ENCODE data around the gene PEAK1.

Gene PEAK1

DNA sequence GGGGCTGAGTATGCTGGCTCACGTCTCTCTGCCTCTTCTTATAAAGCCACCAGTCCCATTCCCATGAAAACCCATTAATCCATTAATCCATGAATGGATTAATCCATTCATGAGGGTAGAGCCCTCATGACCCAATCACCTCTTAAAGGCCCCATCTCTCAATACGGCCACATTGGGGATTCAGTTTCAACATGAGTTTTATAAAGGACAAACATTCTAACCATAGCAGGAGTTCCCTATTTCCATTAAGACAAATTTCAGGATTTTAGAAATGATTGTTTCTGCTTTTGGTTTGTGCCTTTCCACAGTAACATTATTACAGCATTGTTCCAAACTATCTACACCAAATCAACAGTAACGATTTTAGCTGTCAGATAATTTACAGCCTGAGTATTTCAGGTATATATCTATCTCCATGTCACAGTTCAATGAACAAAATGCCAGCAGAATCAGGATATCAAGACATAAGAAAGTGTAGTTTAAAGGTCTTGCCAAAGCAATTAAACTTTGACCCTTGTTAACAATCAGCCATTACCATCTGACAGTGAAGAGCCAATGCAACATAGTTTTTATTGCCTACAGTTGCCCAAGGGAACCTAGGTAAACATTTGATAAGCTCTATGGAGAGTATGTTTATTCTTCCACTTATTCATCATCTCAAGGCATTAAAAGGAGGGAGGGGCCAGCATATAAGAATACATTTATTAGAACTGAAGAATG is 352.8 kb downstream of the PEAK1 start:
- Histone ChIP-seq H3K36me3 (ENCODE audit: control insufficient read depth in 1 of 2, insufficient read depth in 2 of 2, low read depth in 1 of 2, low read length in 2 of 2) (peaks cover 0 to 9% of the 10 kb centered on the region in 2 experiments), H4K91ac (ENCODE audit: low read length) (no peak overlapping the region), H3K18ac (ENCODE audit: low read depth in 1 of 2, low read length in 2 of 2) (peak overlapping the region in 1 of 2 experiments; percentile 43), H3K23ac (ENCODE audit: low read length in 2 of 2) (no peak overlapping the region), H4K8ac (ENCODE audit: low read length) (no peak overlapping the region), H2AK5ac (ENCODE audit: low read length, severe bottlenecking) (no peak overlapping the region), H3K9me3 (ENCODE audit: control insufficient read depth, low read length) (no peaks in the 10 kb centered on the region), H3K9ac (ENCODE audit: low read length) (no peak overlapping the region), H2BK12ac (ENCODE audit: low read length in 2 of 2) (no peak overlapping the region), H3K27me3 (ENCODE audit: control insufficient read depth in 1 of 2, insufficient read depth in 1 of 2, low read length in 2 of 2) (no peaks in the 10 kb centered on the region), H3K4me2 (ENCODE audit: low read length, poor library complexity, severe bottlenecking) (no peak overlapping the region), H2BK5ac (ENCODE audit: low read depth, low read length, poor library complexity, severe bottlenecking) (no peak overlapping the region), H3K14ac (ENCODE audit: low read length in 2 of 2) (no peak overlapping the region), H2AFZ (ENCODE audit: low read depth, low read length) (no peak overlapping the region), H3K4ac (ENCODE audit: low read depth in 1 of 2, low read length in 2 of 2) (no peak overlapping the region), H3K4me3 (ENCODE audit: insufficient read depth in 1 of 2, low read depth in 1 of 2, low read length in 2 of 2) (no peak overlapping the region), H3K79me1 (replicated peaks; ENCODE audit: low read length, poor library complexity, severe bottlenecking) (peaks cover 1% of the 10 kb centered on the region), H3K4me1 (ENCODE audit: control insufficient read depth, insufficient read depth, low read depth, low read length) (peaks cover 2% of the 10 kb centered on the region), H2BK15ac (ENCODE audit: low read depth, poor library complexity, severe bottlenecking) (no peak overlapping the region), H2BK120ac (ENCODE audit: low read depth, low read length) (no peak overlapping the region), H3K27ac (ENCODE audit: low read length, poor library complexity, severe bottlenecking) (no peak overlapping the region)
- WGBS = 100% methylated on average over 2 of the region's 3 CpGs
- peak; percentile 39 for DNase-seq

DNA sequence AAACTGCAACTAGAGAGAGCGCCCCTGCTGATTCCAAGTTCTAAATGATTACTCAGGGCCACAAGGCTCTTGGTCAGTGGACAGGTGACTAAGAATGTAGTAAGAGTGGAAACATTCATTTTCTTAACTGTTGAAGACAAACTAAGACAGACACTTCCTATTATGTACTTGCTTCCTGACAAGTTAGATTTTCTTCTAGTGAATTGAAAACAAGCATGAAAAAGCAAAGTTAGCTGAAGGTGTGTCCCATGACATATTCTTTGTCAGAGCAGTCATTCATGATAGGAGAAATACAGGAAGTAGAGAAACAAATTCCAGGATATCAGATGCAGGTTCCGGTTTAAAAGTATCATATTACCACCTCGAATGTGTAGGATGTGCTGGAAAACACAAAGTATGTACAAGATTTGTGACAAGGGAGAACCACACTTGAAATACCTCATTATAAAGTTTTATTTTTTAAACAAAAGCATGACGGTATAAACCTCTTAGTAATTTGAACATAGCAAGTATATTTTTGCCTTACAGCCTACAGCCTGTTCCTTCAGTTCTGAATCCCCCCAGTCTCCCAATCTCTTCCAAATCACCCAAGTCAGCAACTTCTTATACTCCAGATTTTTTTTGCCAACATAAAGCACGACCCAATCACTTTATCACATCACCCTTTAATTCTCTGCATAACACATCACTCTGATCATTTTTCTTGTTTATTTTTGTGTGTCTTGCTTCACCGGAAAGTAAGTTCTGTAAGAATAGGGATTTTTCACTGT is 355.2 kb downstream of the PEAK1 start:
- Histone ChIP-seq H3K23ac (ENCODE audit: low read length in 2 of 2) (no peak overlapping the region), H3K4me2 (ENCODE audit: low read length, poor library complexity, severe bottlenecking) (no peak overlapping the region), H2AK5ac (ENCODE audit: low read length, severe bottlenecking) (no peak overlapping the region), H3K4me1 (ENCODE audit: control insufficient read depth, insufficient read depth, low read depth, low read length) (peaks cover 6% of the 10 kb centered on the region), H3K18ac (ENCODE audit: low read depth in 1 of 2, low read length in 2 of 2) (no peak overlapping the region), H3K79me1 (replicated peaks; ENCODE audit: low read length, poor library complexity, severe bottlenecking) (peaks cover 1% of the 10 kb centered on the region), H3K9ac (ENCODE audit: low read length) (peak overlapping the region; percentile 1), H2BK5ac (ENCODE audit: low read depth, low read length, poor library complexity, severe bottlenecking) (no peak overlapping the region), H3K4ac (ENCODE audit: low read depth in 1 of 2, low read length in 2 of 2) (no peak overlapping the region), H4K8ac (ENCODE audit: low read length) (no peak overlapping the region), H3K14ac (ENCODE audit: low read length in 2 of 2) (no peak overlapping the region), H2BK120ac (ENCODE audit: low read depth, low read length) (no peak overlapping the region), H3K36me3 (ENCODE audit: control insufficient read depth in 1 of 2, insufficient read depth in 2 of 2, low read depth in 1 of 2, low read length in 2 of 2) (peaks cover 0 to 9% of the 10 kb centered on the region in 2 experiments), H3K4me3 (ENCODE audit: insufficient read depth in 1 of 2, low read depth in 1 of 2, low read length in 2 of 2) (no peak overlapping the region), H2BK15ac (ENCODE audit: low read depth, poor library complexity, severe bottlenecking) (no peak overlapping the region), H3K27ac (ENCODE audit: low read length, poor library complexity, severe bottlenecking) (peak overlapping the region; percentile 53), H3K27me3 (ENCODE audit: control insufficient read depth in 1 of 2, insufficient read depth in 1 of 2, low read length in 2 of 2) (no peaks in the 10 kb centered on the region), H3K9me3 (ENCODE audit: control insufficient read depth, low read length) (no peaks in the 10 kb centered on the region), H2AFZ (ENCODE audit: low read depth, low read length) (no peak overlapping the region), H4K91ac (ENCODE audit: low read length) (no peak overlapping the region), H2BK12ac (ENCODE audit: low read length in 2 of 2) (no peak overlapping the region)
- WGBS = 99% methylated on average over 3 of the region's 6 CpGs
- peak; percentile 24 for DNase-seq

- Histone ChIP-seq H3K36me3 (ENCODE audit: control insufficient read depth in 1 of 2, insufficient read depth in 2 of 2, low read depth in 1 of 2, low read length in 2 of 2) (peaks cover 0 to 7% of the 10 kb centered on the region in 2 experiments), H3K14ac (ENCODE audit: low read length in 2 of 2) (no peak overlapping the region), H3K18ac (ENCODE audit: low read depth in 1 of 2, low read length in 2 of 2) (no peak overlapping the region), H3K79me1 (replicated peaks; ENCODE audit: low read length, poor library complexity, severe bottlenecking) (peaks cover 1% of the 10 kb centered on the region), H4K91ac (ENCODE audit: low read length) (no peak overlapping the region), H3K4me1 (ENCODE audit: control insufficient read depth, insufficient read depth, low read depth, low read length) (peaks cover 4% of the 10 kb centered on the region), H3K27me3 (ENCODE audit: control insufficient read depth in 1 of 2, insufficient read depth in 1 of 2, low read length in 2 of 2) (no peaks in the 10 kb centered on the region), H3K9me3 (ENCODE audit: control insufficient read depth, low read length) (no peaks in the 10 kb centered on the region), H2BK120ac (ENCODE audit: low read depth, low read length) (no peak overlapping the region), H2BK15ac (ENCODE audit: low read depth, poor library complexity, severe bottlenecking) (no peak overlapping the region), H2BK5ac (ENCODE audit: low read depth, low read length, poor library complexity, severe bottlenecking) (no peak overlapping the region), H2AK5ac (ENCODE audit: low read length, severe bottlenecking) (no peak overlapping the region), H3K4me3 (ENCODE audit: insufficient read depth in 1 of 2, low read depth in 1 of 2, low read length in 2 of 2) (no peak overlapping the region), H2BK12ac (ENCODE audit: low read length in 2 of 2) (no peak overlapping the region), H3K23ac (ENCODE audit: low read length in 2 of 2) (no peak overlapping the region), H3K4me2 (ENCODE audit: low read length, poor library complexity, severe bottlenecking) (no peak overlapping the region), H3K9ac (ENCODE audit: low read length) (peak overlapping the region; percentile 50), H4K8ac (ENCODE audit: low read length) (no peak overlapping the region), H3K4ac (ENCODE audit: low read depth in 1 of 2, low read length in 2 of 2) (no peak overlapping the region), H3K27ac (ENCODE audit: low read length, poor library complexity, severe bottlenecking) (no peak overlapping the region), H2AFZ (ENCODE audit: low read depth, low read length) (no peak overlapping the region)
- DNase-seq = no peak
- 86% methylated on average over 1 of the region's 2 CpGs for WGBS
Observed at GRCh38 chr15:77064063-77064462, 355.8 kb downstream of the PEAK1 start.

DNA sequence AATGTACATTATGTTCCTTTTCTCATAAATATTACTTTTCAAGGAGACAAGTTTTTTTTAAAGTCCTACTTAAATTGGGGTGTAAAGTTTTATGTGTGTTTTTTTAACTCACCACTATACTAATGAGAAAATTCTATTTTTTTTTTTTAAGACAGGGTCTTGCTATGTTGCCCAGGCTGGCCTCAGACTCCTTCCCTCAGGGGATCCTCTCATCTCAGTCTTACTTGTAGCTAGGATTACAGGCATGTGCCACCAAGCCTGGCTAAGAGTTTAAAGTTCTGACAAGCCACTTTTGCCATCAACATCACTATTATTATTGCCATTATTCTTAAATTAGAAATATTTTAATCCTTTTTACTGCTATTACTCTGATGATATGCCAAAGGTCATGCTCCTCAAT is 356.7 kb downstream of the PEAK1 start:
- Histone ChIP-seq H3K79me1 (replicated peaks; ENCODE audit: low read length, poor library complexity, severe bottlenecking) (peaks cover 2% of the 10 kb centered on the region), H3K9ac (ENCODE audit: low read length) (peak overlapping the region; percentile 82), H3K23ac (ENCODE audit: low read length in 2 of 2) (no peak overlapping the region)

More for the DNA sequence above, 356.7 kb downstream of the PEAK1 start:
- DNase-seq = no peak
- Histone ChIP-seq H4K91ac (ENCODE audit: low read length) (no peak overlapping the region), H3K14ac (ENCODE audit: low read length in 2 of 2) (no peak overlapping the region), H3K18ac (ENCODE audit: low read depth in 1 of 2, low read length in 2 of 2) (no peak overlapping the region), H3K4ac (ENCODE audit: low read depth in 1 of 2, low read length in 2 of 2) (no peak overlapping the region), H3K4me2 (ENCODE audit: low read length, poor library complexity, severe bottlenecking) (no peak overlapping the region), H3K27ac (ENCODE audit: low read length, poor library complexity, severe bottlenecking) (no peak overlapping the region), H4K8ac (ENCODE audit: low read length) (no peak overlapping the region), H3K9me3 (ENCODE audit: control insufficient read depth, low read length) (no peaks in the 10 kb centered on the region), H2BK120ac (ENCODE audit: low read depth, low read length) (no peak overlapping the region), H2BK5ac (ENCODE audit: low read depth, low read length, poor library complexity, severe bottlenecking) (no peak overlapping the region), H2BK12ac (ENCODE audit: low read length in 2 of 2) (no peak overlapping the region), H2AFZ (ENCODE audit: low read depth, low read length) (no peak overlapping the region), H2AK5ac (ENCODE audit: low read length, severe bottlenecking) (no peak overlapping the region), H3K4me1 (ENCODE audit: control insufficient read depth, insufficient read depth, low read depth, low read length) (peaks cover 4% of the 10 kb centered on the region), H3K27me3 (ENCODE audit: control insufficient read depth in 1 of 2, insufficient read depth in 1 of 2, low read length in 2 of 2) (no peaks in the 10 kb centered on the region), H3K4me3 (ENCODE audit: insufficient read depth in 1 of 2, low read depth in 1 of 2, low read length in 2 of 2) (no peak overlapping the region), H3K36me3 (ENCODE audit: control insufficient read depth in 1 of 2, insufficient read depth in 2 of 2, low read depth in 1 of 2, low read length in 2 of 2) (peaks cover 0 to 2% of the 10 kb centered on the region in 2 experiments), H2BK15ac (ENCODE audit: low read depth, poor library complexity, severe bottlenecking) (no peak overlapping the region)

Measured in mesenchymal stem cell (in vitro differentiated cells and primary cell).